ENCODE measurements around the gene SAMD5.
"Not testable (repeated sequence)": the region's sequence is repeated elsewhere in the genome, so short reads cannot be mapped to it uniquely, and the experiment has no call there.

SAMD5 gene

DNA sequence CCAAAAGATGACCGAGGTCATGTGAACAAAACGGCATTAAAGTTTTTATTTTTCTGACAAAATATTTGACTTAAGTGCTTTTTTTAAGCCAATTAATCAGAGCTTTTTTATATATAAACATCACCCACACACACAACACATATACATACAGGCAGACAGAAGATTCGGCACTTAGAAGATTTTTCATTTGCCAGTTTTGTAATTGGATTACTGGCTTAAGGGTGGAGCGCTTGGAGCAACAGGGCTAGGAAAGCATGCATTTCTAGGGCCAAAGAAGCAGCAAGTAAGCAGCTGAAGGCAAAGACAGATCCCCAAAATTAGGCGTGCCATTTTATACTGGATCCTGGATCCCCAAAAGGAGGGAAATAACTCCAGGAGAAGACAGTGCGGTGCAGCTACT, 30.3 kb downstream of the SAMD5 start:
- no peak overlapping the region for H3K4me2 ChIP-seq (ENCODE audit: low read depth, low read length, poor library complexity, severe bottlenecking)
- no peaks in the 10 kb centered on the region for H4K20me1 ChIP-seq (ENCODE audit: low read depth, low read length)
- no peak overlapping the region for H3K9ac ChIP-seq (ENCODE audit: low read length)
- TF ChIP-seq EZH2phosphoT487 (conservative IDR thresholded peaks at IDR 0.05; ENCODE audit: low read length), result no peak
- TF ChIP-seq, protein P1, sequence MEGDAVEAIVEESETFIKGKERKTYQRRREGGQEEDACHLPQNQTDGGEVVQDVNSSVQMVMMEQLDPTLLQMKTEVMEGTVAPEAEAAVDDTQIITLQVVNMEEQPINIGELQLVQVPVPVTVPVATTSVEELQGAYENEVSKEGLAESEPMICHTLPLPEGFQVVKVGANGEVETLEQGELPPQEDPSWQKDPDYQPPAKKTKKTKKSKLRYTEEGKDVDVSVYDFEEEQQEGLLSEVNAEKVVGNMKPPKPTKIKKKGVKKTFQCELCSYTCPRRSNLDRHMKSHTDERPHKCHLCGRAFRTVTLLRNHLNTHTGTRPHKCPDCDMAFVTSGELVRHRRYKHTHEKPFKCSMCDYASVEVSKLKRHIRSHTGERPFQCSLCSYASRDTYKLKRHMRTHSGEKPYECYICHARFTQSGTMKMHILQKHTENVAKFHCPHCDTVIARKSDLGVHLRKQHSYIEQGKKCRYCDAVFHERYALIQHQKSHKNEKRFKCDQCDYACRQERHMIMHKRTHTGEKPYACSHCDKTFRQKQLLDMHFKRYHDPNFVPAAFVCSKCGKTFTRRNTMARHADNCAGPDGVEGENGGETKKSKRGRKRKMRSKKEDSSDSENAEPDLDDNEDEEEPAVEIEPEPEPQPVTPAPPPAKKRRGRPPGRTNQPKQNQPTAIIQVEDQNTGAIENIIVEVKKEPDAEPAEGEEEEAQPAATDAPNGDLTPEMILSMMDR (IDR thresholded peaks at IDR 0.05; ENCODE audit: insufficient read depth, low read length, poor library complexity, severe bottlenecking), result no peak
- no peaks in the 10 kb centered on the region for H3K36me3 ChIP-seq (ENCODE audit: low read length)
- no peaks in the 10 kb centered on the region for H3K9me2 ChIP-seq (replicated peaks; ENCODE audit: insufficient read depth, low read length)
- H3K9me3 ChIP-seq (ENCODE audit: insufficient read depth, low read length), result no peaks in the 10 kb centered on the region
- no peak overlapping the region for H3K4me3 ChIP-seq (ENCODE audit: insufficient read depth, low read length, poor library complexity, severe bottlenecking)
- H3F3A ChIP-seq (ENCODE audit: insufficient read depth), result no peaks in the 10 kb centered on the region
- H3K79me2 ChIP-seq (ENCODE audit: insufficient read depth, low read length), result no peaks in the 10 kb centered on the region
- H3K27me3 ChIP-seq (ENCODE audit: low read length), result no peaks in the 10 kb centered on the region
- H3K27ac ChIP-seq (ENCODE audit: low read depth, low read length), result no peak overlapping the region
- no peak overlapping the region for H2AFZ ChIP-seq (ENCODE audit: low read depth, low read length, severe bottlenecking)

DNA sequence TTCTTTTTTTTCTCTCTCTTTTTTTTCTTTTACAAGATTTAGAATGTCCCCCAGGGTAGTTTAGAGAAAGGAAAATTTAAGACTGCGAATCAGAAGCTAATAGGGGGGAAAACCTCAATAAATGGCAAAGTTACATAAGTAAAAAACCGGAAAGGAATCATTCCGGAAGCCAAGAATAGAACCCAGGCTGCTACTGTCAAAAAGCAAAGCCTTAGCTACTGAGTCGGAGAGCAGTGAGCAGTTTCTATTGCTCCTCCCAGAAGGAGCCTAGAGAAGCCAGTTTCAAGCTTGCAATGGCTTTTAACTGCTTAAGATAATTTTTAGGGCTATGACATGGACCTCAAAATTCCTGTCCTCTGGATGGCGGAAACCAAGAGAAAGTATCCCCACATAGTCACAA, 31.6 kb downstream of the SAMD5 start:
- TF ChIP-seq, protein P1 (IDR thresholded peaks at IDR 0.05; ENCODE audit: insufficient read depth, low read length, poor library complexity, severe bottlenecking), result no peak
- TF ChIP-seq EZH2phosphoT487 (conservative IDR thresholded peaks at IDR 0.05; ENCODE audit: low read length), result no peak

DNA sequence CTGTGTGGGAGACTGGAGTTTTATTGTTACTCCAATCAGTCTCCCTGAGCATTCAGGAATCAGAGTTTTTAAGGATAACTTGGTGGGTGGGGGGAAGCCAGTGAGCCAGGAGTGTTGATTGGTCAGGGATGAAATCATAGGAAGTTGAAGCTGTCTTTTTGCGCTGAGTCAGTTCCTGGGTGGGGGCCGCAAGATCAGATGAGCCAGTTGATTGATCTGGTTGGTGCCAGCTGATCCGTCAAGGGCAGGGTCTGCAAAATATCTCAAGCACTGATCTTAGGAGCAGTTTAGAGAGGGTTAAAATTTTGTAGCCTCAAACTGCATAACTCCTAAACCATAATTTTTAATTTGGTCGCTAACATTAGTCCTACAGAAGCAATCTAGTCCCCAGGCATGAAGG, 33.9 kb downstream of the SAMD5 start:
- not testable (repeated sequence) for H3K36me3 ChIP-seq (ENCODE audit: low read length); H3K4me2 ChIP-seq (ENCODE audit: low read depth, low read length, poor library complexity, severe bottlenecking); H3K79me2 ChIP-seq (ENCODE audit: insufficient read depth, low read length); H3F3A ChIP-seq (ENCODE audit: insufficient read depth); H3K9ac ChIP-seq (ENCODE audit: low read length); H3K9me2 ChIP-seq (replicated peaks; ENCODE audit: insufficient read depth, low read length); H4K20me1 ChIP-seq (ENCODE audit: low read depth, low read length); H2AFZ ChIP-seq (ENCODE audit: low read depth, low read length, severe bottlenecking); H3K27me3 ChIP-seq (ENCODE audit: low read length); H3K27ac ChIP-seq (ENCODE audit: low read depth, low read length); H3K4me3 ChIP-seq (ENCODE audit: insufficient read depth, low read length, poor library complexity, severe bottlenecking); H3K9me3 ChIP-seq (ENCODE audit: insufficient read depth, low read length)

More for the DNA sequence above, 31.6 kb downstream of the SAMD5 start:
- Histone ChIP-seq H3K27ac (ENCODE audit: low read depth, low read length) (no peak overlapping the region), H3K36me3 (ENCODE audit: low read length) (no peaks in the 10 kb centered on the region), H3K9me2 (replicated peaks; ENCODE audit: insufficient read depth, low read length) (no peaks in the 10 kb centered on the region), H4K20me1 (ENCODE audit: low read depth, low read length) (no peaks in the 10 kb centered on the region), H2AFZ (ENCODE audit: low read depth, low read length, severe bottlenecking) (no peak overlapping the region), H3K27me3 (ENCODE audit: low read length) (no peaks in the 10 kb centered on the region), H3K79me2 (ENCODE audit: insufficient read depth, low read length) (no peaks in the 10 kb centered on the region), H3F3A (ENCODE audit: insufficient read depth) (no peaks in the 10 kb centered on the region), H3K4me3 (ENCODE audit: insufficient read depth, low read length, poor library complexity, severe bottlenecking) (no peak overlapping the region), H3K4me2 (ENCODE audit: low read depth, low read length, poor library complexity, severe bottlenecking) (no peak overlapping the region), H3K9ac (ENCODE audit: low read length) (no peak overlapping the region), H3K9me3 (ENCODE audit: insufficient read depth, low read length) (no peaks in the 10 kb centered on the region)

DNA sequence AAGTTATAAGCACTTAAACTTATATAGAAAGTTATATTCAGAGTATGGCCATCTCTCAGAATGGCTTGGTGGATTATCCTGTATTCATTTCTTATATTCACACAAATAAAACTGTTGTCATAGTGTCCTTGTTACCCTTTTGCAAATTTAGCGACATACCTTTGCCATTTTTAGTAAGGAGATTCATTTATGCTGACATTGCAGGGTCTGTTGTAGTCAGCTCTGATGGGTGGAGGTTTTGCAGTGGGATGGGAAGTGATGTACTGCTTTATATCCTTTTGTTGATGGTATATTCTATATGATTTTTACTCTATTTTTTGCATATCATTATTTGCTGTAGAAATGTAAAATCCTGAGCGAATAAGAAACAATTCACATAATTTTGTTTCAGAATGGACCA, 35.9 kb downstream of the SAMD5 start:
- Histone ChIP-seq H3F3A (ENCODE audit: insufficient read depth) (no peaks in the 10 kb centered on the region), H3K9me2 (replicated peaks; ENCODE audit: insufficient read depth, low read length) (no peaks in the 10 kb centered on the region), H3K27me3 (ENCODE audit: low read length) (no peaks in the 10 kb centered on the region), H2AFZ (ENCODE audit: low read depth, low read length, severe bottlenecking) (no peak overlapping the region), H3K4me2 (ENCODE audit: low read depth, low read length, poor library complexity, severe bottlenecking) (no peak overlapping the region), H4K20me1 (ENCODE audit: low read depth, low read length) (no peaks in the 10 kb centered on the region), H3K36me3 (ENCODE audit: low read length) (no peaks in the 10 kb centered on the region), H3K9ac (ENCODE audit: low read length) (no peak overlapping the region), H3K4me3 (ENCODE audit: insufficient read depth, low read length, poor library complexity, severe bottlenecking) (no peak overlapping the region), H3K79me2 (ENCODE audit: insufficient read depth, low read length) (no peaks in the 10 kb centered on the region), H3K9me3 (ENCODE audit: insufficient read depth, low read length) (no peaks in the 10 kb centered on the region), H3K27ac (ENCODE audit: low read depth, low read length) (no peak overlapping the region)
- no peak for TF ChIP-seq EZH2phosphoT487 (conservative IDR thresholded peaks at IDR 0.05; ENCODE audit: low read length)
- TF ChIP-seq, protein P1 (IDR thresholded peaks at IDR 0.05; ENCODE audit: insufficient read depth, low read length, poor library complexity, severe bottlenecking), result no peak
